Endothelial cell of umbilical vein (primary cell): ENCODE data around the gene AJUBA. TPM values are rescaled to one million over a fixed set of nuclear protein-coding genes. Genes with fewer than 3 reads are reported as not detected.
A peak's percentile ranks its signal among the peaks of the same experiment; 100 is the strongest.

Experiments used
- BruUV-seq: library from RNA; stranded (reverse); fragments of 400-500 nt; replicated peaks from 2 replicates; lab custom pipeline; 2021; lab: Mats Ljungman, UMichigan
- CTCF ChIA-PET: fragments of 300-600, 350-600 bp; sonication (Branson Sonifier 250); formaldehyde crosslinking; loops from one replicate; lab custom pipeline; 2021; ENCODE audit warnings: antibody characterized with exemption, inconsistent platforms; lab: Charles Lee
- POLR2A ChIA-PET: fragments of 300-600, 350-600 bp; sonication (Branson Sonifier 250); formaldehyde crosslinking; loops from one replicate; lab custom pipeline; 2021; ENCODE audit warnings: antibody characterized with exemption, inconsistent platforms; lab: Charles Lee
- DNase-seq: peaks from one replicate; pipeline ENCODE4 v3.0.0-alpha.2; 2011; ENCODE audit warnings: low read depth, low spot score
- FAIRE-seq: peaks from 2 replicates; lab custom pipeline; 2011; peaks lifted over from hg19 to GRCh38; lab: Jason Lieb, UNC
- H2AFZ ChIP-seq: 2 replicates; pipeline ENCODE4 v1.6.0; 2012; ENCODE audit warnings: low read depth, low read length, control low read depth, inconsistent platforms
- H3K27ac ChIP-seq: 2 replicates; pipeline ENCODE4 v1.5.1; 2011; ENCODE audit warnings: low read depth, mild to moderate bottlenecking, control low read depth, low read length, moderate library complexity; ENCODE audit not compliant: insufficient read depth
- H3K27me3 ChIP-seq, 2 experiments: 2 replicates each; pipeline versions ENCODE4 v1.6.0 to v1.6.1; 2011; ENCODE audit warnings: low read length in 2 of 2, mixed read lengths in 1 of 2; ENCODE audit not compliant: control insufficient read depth in 2 of 2, insufficient read depth in 2 of 2
- H3K36me3 ChIP-seq, 2 experiments: 2 replicates in 1 of 2; 3 replicates in 1 of 2; pipeline ENCODE4 v1.5.1; 2011; ENCODE audit warnings: low read length in 2 of 2, mild to moderate bottlenecking in 1 of 2, moderate library complexity in 1 of 2; ENCODE audit not compliant: control insufficient read depth in 2 of 2, insufficient read depth in 2 of 2; ENCODE audit errors: extremely low read depth in 1 of 2
- H3K4me1 ChIP-seq: 3 replicates; pipeline ENCODE4 v1.5.1; 2011; ENCODE audit warnings: mild to moderate bottlenecking, low read length; ENCODE audit not compliant: control insufficient read depth, insufficient read depth; ENCODE audit errors: extremely low read depth
- H3K4me2 ChIP-seq: 2 replicates; pipeline ENCODE4 v1.6.1; 2011; ENCODE audit warnings: low read length, control low read depth, mixed read lengths; ENCODE audit not compliant: insufficient read depth
- H3K4me3 ChIP-seq, 3 experiments: fragments of 200-600 bp in 1 of 3; sonication (generic), shearing (Covaris generic) in 1 of 3; replicated peaks in 1 of 3; 2 replicates each; pipeline ENCODE4 v1.5.1; 2011 to 2016; ENCODE audit warnings: control low read depth in 3 of 3, low read length in 3 of 3, mild to moderate bottlenecking in 2 of 3, inconsistent platforms in 1 of 3, low read depth in 1 of 3, moderate library complexity in 1 of 3; ENCODE audit not compliant: insufficient read depth in 1 of 3
- H3K79me2 ChIP-seq: 2 replicates; pipeline ENCODE4 v1.6.0; 2012; ENCODE audit warnings: low read length, inconsistent platforms; ENCODE audit not compliant: control insufficient read depth, insufficient read depth
- H3K9ac ChIP-seq: replicated peaks from 2 replicates; pipeline ENCODE3; 2011; ENCODE audit warnings: low read length, control low read depth; ENCODE audit not compliant: insufficient read depth; ENCODE audit errors: extremely low read depth
- H3K9me1 ChIP-seq: replicated peaks from 3 replicates; pipeline ENCODE4 v1.6.0; 2011; ENCODE audit warnings: mild to moderate bottlenecking, low read length; ENCODE audit not compliant: control insufficient read depth, insufficient read depth; ENCODE audit errors: extremely low read depth
- H3K9me3 ChIP-seq: replicated peaks from 2 replicates; pipeline ENCODE4 v1.5.1; 2012; ENCODE audit warnings: low read length, inconsistent platforms; ENCODE audit not compliant: control insufficient read depth, insufficient read depth
- H4K20me1 ChIP-seq: replicated peaks from 2 replicates; pipeline ENCODE3; 2011; ENCODE audit warnings: mild to moderate bottlenecking, low read length; ENCODE audit not compliant: control insufficient read depth, insufficient read depth; ENCODE audit errors: extremely low read depth
- CTCF ChIP-seq, 2 donors: IDR thresholded peaks; 1 replicate in 1 of 2; 2 replicates in 1 of 2; pipeline ENCODE4 v1.5.1; 2011; ENCODE audit warnings: low read length in 2 of 2, mild to moderate bottlenecking in 2 of 2, moderate library complexity in 2 of 2, control low read depth in 1 of 2, inconsistent platforms in 1 of 2, low read depth in 1 of 2; ENCODE audit not compliant: insufficient read depth in 1 of 2; ENCODE audit errors: extremely low read depth in 1 of 2
- FOS ChIP-seq: IDR thresholded peaks from 2 replicates; pipeline ENCODE4 v1.6.1; 2011; ENCODE audit warnings: mild to moderate bottlenecking, low read length, moderate library complexity, borderline replicate concordance; ENCODE audit not compliant: insufficient read depth
- JUN ChIP-seq: IDR thresholded peaks from 2 replicates; pipeline ENCODE4 v1.6.1; 2011; ENCODE audit warnings: borderline replicate concordance, low read depth; ENCODE audit not compliant: insufficient read length, insufficient read depth
- MYC ChIP-seq: IDR thresholded peaks from one replicate; pipeline ENCODE4 v1.6.1; 2011; ENCODE audit warnings: mild to moderate bottlenecking, low read depth, low read length
- POLR2A ChIP-seq: IDR thresholded peaks from 2 replicates; pipeline ENCODE4 v1.6.1; 2012; ENCODE audit warnings: low read depth, mild to moderate bottlenecking, control low read depth, low read length
- POLR2AphosphoS5 ChIP-seq: IDR thresholded peaks from 2 replicates; pipeline ENCODE4 v1.6.1; 2012; ENCODE audit warnings: low read depth, mild to moderate bottlenecking, control low read depth, low read length, moderate library complexity; ENCODE audit not compliant: insufficient read depth
- dilution Hi-C: fragments of 300-500 bp; cut with MboI; formaldehyde crosslinking; loops from one replicate; pipeline ENCODE4 v1.15.0; 2019; ENCODE audit warnings: low sequenced_read_pairs; ENCODE audit not compliant: extremely low pct_ligation_motif_present
- intact Hi-C: fragments of 100-400 bp; cut with micrococcal nuclease; formaldehyde crosslinking; loops from one replicate; pipeline ENCODE4 v1.10.0; 2022
- polyA plus RNA-seq, 4 experiments: library from polyadenylated mRNA; depleted of rRNA in 3 of 4; stranded (reverse) in 3 of 4; unstranded in 1 of 4; fragments of >200 nt; gene quantifications; 2 replicates each; pipeline versions ENCODE4 v1.2.1 to v1.2.3, GENCODE V29; 2011 to 2012; ENCODE audit warnings: missing spikeins in 1 of 4
- total RNA-seq: library from RNA; stranded (reverse); gene quantifications from 2 replicates; pipeline ENCODE4 v1.2.3, GENCODE V29; 2021

Gene AJUBA
- total and polyA plus RNA-seq, 2 donors (not counting 3 experiments of a cell fraction or from before 2014, with no cell fraction given), result 50.0 to 61.7 TPM

GRCh38 chr14:22981876-22982476, 375 bp downstream of the AJUBA start:
- intact Hi-C loops (loop anchor here (1.0 to 10.0 kb wide), 3 partner anchors 25 to 595 kb away; partner anchors contain the start of gene SLC7A8), dilution Hi-C loops (loop anchor here (10.0 kb wide), 1 partner anchor 83 kb away; no protein-coding TSS in a partner anchor)
- peak overlapping the region; percentile 52 for H3K4me2 ChIP-seq
- peak overlapping the region; percentile 92 for H3K9ac ChIP-seq
- H3K4me1 ChIP-seq, result peaks cover 39% of the 10 kb centered on the region
- H3K27me3 ChIP-seq, result no peaks in the 10 kb centered on the region
- ChIA-PET POLR2A (interaction anchor here (0.6 to 2.6 kb wide), 6 partner anchors 9 to 156 kb away, joined by 3 to 8 read pairs (median 4); no protein-coding TSS in a partner anchor), CTCF (interaction anchor here (0.8 to 17.1 kb wide), 17 partner anchors 9 to 426 kb away, joined by 3 to 1071 read pairs (median 9); partner anchors contain the start of genes CDH24, HAUS4, MMP14 and PRMT5)
- H3K36me3 ChIP-seq, result peaks cover 0 to 3% of the 10 kb centered on the region in 2 experiments
- no peaks in the 10 kb centered on the region for H3K9me1 ChIP-seq
- H2AFZ ChIP-seq, result peak overlapping the region; percentile 39
- TSS peak; percentile 1 for BruUV-seq
- H3K9me3 ChIP-seq, result no peaks in the 10 kb centered on the region
- peak overlapping the region; percentile 61 to 89 (median 83) for H3K4me3 ChIP-seq
- H3K79me2 ChIP-seq, result peaks cover 46% of the 10 kb centered on the region
- peak overlapping the region; percentile 89 for H3K27ac ChIP-seq
- peak; percentile 28 for DNase-seq
- no peak for TF ChIP-seq MYC
- no peak for TF ChIP-seq CTCF (IDR thresholded peaks at IDR 0.05; ENCODE audit: extremely low read depth in 1 of 2, insufficient read depth in 1 of 2, low read depth in 1 of 2, low read length in 2 of 2)
- TF ChIP-seq FOS, result no peak
- no peak for TF ChIP-seq POLR2AphosphoS5
- no peak for TF ChIP-seq POLR2A
- no peak for TF ChIP-seq JUN
- no peaks in the 10 kb centered on the region for H4K20me1 ChIP-seq
- FAIRE-seq, result no peak
